IPS-18c (cell line): ENCODE data around the gene TCP1.
A peak's percentile ranks its signal among the peaks of the same experiment; 100 is the strongest.
"Not testable (repeated sequence)": the region's sequence is repeated elsewhere in the genome, so short reads cannot be mapped to it uniquely, and the experiment has no call there.

ENCODE experiments used
- H3K4me3 ChIP-seq: 2 replicates; pipeline ENCODE4 v1.7.0; 2013; ENCODE audit warnings: low read depth, mild to moderate bottlenecking, low read length, moderate library complexity; ENCODE audit not compliant: insufficient read depth
- H3K9me3 ChIP-seq: one replicate; pipeline ENCODE4 v1.6.1; 2013; ENCODE audit warnings: mild to moderate bottlenecking, low read length, moderate library complexity; ENCODE audit not compliant: control insufficient read depth, insufficient read depth

TCP1 gene

DNA sequence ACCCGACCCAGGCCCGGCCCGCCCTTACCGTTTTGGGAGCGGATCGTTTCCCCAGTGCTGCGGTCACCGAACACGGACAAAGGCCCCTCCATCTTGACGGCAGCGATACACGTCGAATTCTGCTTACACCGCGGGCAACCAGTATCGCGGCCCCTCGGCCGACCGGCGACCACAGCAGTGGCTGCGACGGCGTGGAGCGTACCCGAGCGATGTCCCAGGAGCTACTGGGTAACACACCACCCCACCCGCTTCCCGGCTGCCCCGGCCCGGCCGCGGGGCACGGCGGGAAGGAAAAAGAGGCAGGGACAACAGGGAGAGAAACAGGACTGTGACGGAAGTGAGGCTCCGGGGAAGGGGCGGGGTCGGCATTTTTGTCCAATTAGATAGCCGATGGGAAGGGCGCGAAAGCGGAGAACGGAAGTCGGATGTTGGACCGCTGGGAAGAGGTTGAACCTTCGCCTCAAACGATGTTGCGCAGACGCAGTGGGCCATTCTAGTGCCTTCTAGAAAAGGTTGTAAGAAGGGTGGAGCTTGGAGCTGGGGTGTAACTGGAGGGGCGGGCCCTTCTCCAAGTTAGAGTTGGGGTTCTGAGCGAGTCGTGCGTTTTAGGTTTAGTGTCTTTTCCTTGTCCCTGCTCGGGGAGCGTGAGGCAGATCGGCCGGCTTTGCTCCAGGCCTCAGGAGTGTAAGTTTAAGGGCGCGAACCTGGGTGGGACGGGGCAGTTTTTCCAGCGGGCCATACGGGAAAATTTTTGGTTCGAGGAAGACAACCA lies at the start of gene TCP1:
Gene TCP1, minus strand, starts transcription at position 226 of the 772 bp plus-strand sequence. Its CDS starts 134 bp downstream, at position 92.
- H3K4me3 ChIP-seq, result peak within 1 kb of the TSS; percentile 95
- H3K9me3 ChIP-seq, result no peaks in the 10 kb centered on the region

DNA sequence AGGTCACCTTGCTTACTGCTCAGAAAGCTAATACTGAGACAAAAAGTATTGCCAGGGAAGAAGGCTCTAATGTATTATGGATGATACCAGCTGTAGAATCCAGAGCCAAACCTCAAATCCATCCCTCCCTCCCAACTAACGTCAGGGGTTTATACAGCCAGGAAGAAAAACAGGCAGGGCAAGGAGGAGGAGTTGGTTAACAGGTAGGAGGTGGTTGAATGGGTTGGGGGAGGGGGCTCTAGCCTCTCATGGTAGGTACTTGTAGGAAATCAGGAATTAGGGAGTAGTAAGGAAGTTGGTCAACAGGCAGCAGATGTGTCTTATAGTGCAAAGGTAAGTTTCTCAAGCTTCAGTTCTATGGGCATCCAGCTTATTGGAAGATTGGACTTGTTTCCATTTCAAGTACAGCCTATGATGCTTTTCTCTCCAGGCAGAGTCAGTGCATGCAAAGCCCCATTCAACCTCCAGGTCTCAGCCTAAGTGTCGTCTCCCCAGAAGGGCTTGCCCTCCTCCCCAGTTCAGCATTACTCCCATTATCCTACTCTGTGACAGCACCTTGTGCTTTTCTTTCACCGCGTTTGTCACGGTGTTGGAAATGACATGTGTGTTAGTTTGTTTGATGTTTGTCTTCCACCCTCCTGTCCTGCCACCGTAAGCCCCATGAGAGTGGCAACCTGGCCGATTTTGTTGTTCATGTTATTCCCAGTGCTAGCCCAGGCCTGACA lies 48.8 kb upstream of the TCP1 start:
- H3K9me3 ChIP-seq, result no peaks in the 10 kb centered on the region
- no peak overlapping the region for H3K4me3 ChIP-seq

DNA sequence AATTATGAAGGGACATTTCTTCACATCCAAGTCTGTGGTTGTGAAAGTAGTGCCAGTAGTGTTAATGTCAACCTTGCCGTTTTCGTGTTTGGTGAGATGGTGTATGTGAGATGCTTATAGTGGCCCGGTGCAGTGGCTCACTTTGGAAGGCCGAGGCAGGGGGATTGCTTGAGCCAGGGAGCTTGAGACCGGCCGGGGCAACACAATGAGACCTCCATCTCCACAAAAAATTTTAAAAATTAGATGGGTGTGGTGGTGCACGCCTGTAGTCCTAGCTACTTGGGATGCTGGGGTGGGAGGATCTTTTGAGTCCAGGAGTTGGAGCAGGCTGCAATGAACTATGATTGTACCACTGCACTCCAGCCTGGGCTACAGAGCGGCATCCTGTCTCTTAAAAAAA lies 48.1 kb upstream of the TCP1 start:
- Histone ChIP-seq H3K4me3 (no peak overlapping the region), H3K9me3 (no peaks in the 10 kb centered on the region)

DNA sequence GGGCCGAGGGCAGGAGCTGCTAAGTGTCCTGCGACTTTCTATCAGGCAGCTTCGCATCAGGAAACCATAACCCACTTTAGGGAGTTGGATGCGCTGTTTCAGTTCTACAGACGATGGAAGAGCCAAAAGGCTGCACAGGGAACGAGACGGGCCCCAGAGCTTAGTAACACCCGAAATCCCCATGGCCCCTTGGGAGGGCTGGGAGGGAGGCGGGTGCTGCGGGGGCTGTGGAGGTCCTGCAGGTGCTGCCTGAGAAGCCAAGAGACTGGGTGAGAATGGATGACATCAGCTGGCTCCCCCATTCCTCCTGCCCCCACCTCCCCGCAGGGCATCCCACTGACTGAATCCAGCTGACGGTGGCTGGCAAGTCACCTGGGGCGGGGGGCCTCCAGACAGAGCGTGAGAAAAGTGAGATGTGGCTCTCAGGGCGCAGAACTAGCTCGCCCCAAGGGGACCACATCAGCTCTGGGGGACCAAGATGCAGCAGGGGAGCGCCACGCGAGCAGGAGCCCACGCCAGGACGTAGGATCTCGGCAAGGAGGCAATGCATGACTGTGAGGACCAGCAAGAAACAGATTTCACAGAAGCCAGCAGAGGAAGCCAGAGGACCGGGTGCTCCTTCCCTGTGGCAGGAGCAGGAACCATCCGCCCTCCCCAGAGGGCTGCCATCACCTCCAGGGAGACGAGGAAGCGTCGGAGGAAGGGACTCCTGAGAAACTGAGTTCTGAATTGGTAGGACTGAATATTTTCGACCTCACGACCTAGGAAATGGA lies 47.5 kb upstream of the TCP1 start:
- Histone ChIP-seq H3K9me3 (no peaks in the 10 kb centered on the region), H3K4me3 (no peak overlapping the region)

DNA sequence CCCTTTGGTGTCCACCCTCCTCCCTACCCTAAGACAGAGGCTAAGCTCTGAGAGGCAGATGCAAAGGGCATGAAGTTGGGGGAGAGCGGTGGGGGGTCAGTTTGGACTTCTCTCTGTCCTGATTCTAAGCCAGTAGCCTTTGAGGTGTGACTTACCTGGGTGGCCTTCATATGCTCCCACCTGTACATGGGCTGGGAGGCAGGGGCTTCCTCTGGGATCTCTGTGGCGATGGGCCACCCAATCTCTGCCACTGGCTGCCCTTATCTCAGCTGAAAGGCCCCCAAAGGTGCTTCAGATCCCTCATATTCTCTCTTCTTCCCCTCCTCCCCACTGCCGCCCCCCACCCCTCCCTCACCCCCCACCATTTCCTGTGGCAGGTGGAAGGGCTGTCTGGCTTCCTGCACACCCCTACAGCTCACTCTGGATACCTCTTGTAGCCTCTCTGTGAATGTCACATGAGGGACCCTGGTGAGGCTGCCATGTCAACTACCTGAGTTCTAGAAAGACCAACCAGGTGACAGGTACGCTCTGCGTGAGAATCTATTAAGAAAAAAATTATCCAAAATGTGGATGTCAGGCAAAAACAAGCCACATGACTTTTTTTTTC lies 44.7 kb upstream of the TCP1 start:
- no peaks in the 10 kb centered on the region for H3K9me3 ChIP-seq
- no peak overlapping the region for H3K4me3 ChIP-seq

DNA sequence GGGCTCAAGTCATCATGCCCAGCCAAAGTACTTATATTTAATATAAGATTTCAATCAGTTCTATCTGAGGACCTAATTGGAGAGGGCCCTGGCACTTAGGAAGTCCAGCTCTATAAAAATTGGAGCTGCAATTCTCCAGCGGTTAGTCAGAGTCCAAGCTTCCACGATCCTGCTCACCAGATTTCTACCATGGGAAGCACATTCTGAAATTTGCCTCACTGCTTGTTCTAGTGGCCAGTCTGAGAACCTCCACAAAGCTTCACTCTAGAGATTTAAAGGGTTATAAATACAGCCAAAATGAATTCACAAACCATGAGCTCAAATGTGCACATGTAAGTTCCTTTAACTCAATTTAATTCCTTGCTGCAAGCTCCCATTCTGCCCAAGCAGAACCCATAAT lies 44.2 kb upstream of the TCP1 start:
- no peak overlapping the region for H3K4me3 ChIP-seq
- no peaks in the 10 kb centered on the region for H3K9me3 ChIP-seq

DNA sequence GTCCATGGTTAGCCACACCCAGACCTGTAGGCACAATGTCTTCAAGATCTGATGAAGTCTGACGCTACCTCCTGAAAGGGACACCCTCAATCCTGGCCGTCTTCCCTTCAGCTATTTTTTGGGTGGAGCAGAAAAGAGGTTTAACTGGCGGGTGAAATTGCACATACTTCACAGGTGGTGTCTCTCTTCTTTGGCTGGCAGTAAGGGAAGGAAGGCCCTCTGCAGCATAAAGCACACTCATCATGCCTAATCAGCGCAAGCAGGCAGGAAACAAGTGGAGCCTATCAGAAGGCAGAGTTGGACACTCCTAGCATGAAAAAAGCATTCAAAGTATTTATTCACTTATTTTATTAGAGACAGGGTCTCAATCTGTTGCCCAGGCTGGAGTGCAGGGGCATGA lies 43.5 kb upstream of the TCP1 start:
- no peak overlapping the region for H3K4me3 ChIP-seq
- H3K9me3 ChIP-seq, result no peaks in the 10 kb centered on the region

DNA sequence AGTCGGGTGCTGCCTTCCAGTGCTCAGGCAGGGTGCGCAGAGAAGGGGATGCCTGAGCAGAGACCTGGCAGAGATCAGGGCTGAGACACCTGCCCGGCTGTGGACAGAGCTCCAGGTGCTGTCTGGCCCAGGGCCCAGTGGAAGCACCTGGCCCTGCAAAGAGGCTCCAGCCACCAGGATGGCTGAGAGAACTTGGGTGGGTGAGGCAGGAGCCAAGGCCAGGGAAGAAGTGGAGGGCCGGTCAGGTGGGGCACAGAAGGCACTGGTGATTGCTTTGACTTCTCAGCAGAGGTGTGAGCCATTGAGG lies 41.9 kb upstream of the TCP1 start:
- H3K9me3 ChIP-seq, result no peaks in the 10 kb centered on the region
- no peak overlapping the region for H3K4me3 ChIP-seq

DNA sequence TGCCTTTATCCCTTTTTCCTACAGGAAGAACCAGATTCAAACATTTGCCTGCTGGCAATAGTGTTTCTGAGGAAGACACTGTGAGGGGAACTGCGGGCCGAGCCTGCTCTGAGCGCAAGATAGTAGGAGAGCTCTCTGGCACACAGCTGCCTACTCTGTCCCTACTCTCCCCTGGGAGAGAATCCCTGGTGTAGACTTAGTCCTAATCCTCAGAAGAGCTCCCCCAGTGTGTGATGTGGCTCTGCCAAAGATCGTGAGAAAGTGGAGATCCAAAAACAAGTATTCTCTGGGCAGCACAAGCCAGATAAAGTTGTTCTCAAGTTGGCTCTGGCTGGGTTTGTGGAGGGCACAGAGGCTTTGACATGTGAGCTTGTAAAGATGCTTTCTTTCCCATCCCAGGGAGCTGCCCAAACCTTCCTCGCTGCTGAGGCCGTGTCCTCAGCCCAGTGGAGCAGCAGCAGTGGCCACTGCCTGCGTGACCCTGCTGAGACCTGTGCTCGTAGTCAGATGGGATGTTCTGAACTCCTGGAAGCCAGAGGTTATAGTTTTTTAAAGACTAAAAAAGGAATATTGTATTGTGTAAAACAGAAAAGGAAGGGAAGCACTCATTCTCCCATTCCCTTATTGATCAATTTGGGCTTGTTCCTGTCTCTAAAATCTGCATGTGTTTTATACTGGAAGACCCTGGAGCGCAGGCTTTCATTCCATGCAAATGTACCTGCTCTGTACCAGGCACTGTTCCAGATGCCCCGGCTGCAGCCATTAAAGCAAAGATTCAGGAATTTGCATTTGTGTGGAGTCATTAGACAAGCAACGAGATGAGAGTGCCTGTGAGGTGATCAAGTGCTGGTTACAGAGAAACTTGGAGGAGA lies 41.3 kb upstream of the TCP1 start:
- Histone ChIP-seq H3K9me3 (peaks cover 2% of the 10 kb centered on the region), H3K4me3 (no peak overlapping the region)

DNA sequence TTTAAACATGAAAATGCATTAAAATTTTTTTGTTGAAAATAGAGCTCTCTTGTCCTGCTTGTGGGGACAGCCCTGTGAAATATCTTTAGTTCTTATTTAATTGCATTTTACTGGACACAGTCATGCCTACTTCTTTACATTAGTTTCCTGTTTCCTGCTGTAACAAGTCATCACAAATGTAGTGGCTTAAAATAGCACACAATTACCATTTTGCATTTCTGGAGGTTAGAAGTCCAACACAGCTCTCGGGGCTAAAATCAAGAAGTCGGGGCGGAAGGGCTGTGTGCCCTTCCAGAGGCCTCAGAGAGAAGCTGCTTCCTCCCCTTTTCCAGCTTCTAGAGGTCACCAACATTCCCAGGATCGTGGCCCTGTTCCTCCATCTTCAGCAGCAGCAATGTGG lies 40.1 kb upstream of the TCP1 start:
- no peak overlapping the region for H3K4me3 ChIP-seq

DNA sequence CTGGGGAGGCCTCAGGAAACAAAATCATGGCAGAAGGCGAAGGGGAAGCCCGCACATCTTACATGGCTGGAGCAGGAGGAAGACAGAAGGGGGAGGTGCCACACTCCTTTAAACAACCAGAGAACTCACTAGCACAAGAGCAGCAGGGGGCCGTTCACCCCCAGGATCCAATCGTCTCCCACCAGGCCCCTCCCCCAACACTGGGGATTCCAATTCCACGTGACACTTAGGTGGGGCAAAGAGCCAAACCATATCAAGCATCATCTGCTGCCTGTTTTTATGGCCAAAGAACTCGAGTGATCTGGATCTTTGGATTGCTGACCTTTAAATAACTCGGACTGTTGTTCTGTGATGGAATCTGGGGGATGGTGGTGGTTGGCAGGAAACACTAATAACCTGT lies 38.7 kb upstream of the TCP1 start:
- peaks cover 2% of the 10 kb centered on the region for H3K9me3 ChIP-seq
- no peak overlapping the region for H3K4me3 ChIP-seq

More for the DNA sequence above, 40.1 kb upstream of the TCP1 start:
- peaks cover 2% of the 10 kb centered on the region for H3K9me3 ChIP-seq

DNA sequence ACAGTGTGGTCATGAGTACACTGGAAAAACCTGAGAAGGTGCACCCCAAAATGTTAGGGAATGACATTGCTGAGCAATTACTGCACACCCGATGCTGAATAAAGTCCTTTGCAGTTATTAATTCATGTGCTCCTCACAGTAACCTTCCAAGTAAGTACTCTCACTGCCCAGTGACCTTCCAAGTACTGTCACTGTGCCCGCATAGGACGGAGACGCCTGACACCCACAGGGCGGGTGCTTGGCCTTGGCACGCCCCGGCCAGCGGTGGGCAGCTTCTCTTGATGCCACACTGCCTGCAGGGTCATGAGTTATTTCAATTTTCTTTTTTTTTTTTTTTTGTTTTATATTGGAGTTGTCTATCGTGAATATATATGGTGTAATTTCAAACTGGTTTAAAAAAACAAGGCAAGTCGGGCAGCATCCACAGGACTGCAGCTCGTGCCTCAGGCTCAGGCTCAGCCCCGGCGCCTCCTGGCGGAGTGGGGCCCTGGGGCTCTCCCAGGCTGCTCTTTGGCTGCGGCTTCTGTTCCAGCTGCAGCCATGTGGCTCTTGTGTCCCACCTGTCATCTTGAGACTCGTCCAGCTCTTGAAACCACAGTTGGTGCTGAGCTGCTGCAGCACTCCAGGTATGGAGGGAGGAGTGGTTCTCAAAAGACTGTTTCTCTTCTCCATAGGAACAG lies 37.7 kb upstream of the TCP1 start:
- Histone ChIP-seq H3K9me3 (peaks cover 2% of the 10 kb centered on the region), H3K4me3 (no peak overlapping the region)

DNA sequence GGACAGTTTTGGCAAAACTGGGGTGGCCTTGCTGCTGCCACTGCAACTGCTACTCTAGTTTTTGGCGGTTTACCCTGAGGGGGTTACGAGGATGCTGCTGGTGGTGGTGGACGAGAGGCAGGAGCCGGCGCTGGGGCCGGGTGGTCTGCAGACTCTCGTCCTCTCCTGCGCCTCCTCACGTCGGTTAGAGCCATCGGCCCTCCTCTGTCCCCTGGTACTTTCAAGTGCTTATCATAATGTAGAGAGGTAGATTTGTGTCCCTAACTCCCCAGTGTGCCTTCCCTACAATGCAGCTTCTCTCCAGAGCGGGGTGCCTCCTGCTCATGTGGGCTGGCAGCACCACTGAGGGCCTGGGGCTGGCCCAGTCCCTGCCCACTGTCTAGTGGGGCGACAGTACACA lies 36.6 kb upstream of the TCP1 start:
- H3K9me3 ChIP-seq, result peaks cover 2% of the 10 kb centered on the region
- H3K4me3 ChIP-seq, result no peak overlapping the region

DNA sequence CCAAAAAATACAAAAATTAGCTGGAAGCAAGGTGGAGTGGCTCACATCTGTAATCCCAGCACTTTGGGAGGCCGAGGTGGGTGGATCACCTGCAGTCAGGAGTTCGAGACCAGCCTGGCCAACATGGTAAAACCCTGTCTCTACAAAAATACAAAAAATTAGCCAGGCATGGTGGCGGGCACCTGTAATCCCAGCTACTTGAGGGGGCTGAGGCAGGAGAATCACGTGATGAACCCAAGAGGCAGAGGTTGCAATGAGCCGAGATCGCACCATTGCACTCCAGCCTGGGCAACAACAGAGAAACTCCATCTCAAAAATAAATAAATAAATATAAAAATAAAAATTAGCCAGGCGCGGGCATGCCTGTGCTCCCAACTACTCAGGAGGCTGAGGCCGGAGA lies 35.3 kb upstream of the TCP1 start:
- H3K9me3 ChIP-seq, H3K4me3 ChIP-seq: not testable (repeated sequence)

DNA sequence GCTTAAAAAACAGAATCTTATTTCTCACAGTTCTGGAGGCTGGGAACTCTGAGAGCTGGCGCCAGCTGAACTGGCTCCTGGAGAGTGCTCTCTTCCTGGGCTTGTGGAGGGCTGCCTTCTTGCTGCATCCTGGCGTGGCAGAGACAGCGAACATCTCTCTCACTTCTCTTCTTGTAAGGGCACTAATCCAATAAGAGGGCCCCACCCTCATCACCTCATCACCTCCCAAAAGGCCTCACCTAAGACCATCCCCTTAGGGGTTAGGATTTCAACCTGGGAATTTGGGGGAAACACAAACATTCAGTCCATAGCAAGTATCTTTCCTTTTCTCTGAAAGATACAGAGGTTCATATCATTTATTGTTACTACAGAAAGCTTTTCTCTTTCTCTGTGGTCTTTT lies 34.6 kb upstream of the TCP1 start:
- Histone ChIP-seq H3K9me3 (peaks cover 2% of the 10 kb centered on the region), H3K4me3 (no peak overlapping the region)

DNA sequence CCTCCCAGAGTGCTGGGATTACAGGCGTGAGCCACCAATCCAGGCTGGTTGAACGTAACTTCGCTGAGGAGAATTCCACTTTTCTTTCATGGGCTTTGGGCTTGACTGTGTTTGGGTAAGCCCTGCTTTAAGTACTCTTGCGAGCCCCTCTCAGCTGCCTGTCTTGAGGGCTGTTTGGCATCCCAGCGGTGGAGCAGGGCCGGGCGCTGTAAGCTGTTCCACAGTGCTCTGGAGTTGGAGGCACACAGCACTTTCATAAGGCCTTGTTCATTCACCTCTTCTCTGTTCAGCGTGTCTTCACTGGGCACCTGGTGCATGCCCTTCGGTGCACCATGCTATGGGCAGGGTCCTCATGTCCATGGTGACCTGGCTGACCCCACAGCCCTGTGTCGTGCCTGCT lies 32.3 kb upstream of the TCP1 start:
- H3K4me3 ChIP-seq, result no peak overlapping the region
- peaks cover 2% of the 10 kb centered on the region for H3K9me3 ChIP-seq
